HG03558 (cell line): ENCODE results near the gene WTAP.

ENCODE experiments used
- ATAC-seq: cut with Tn5 transposase; IDR thresholded peaks from one replicate; pipeline ENCODE4 v1.9.1; 2021; ENCODE audit warnings: moderate number of reproducible peaks; ENCODE audit not compliant: unreplicated experiment; ENCODE audit errors: extremely low read depth

The WTAP gene

DNA sequence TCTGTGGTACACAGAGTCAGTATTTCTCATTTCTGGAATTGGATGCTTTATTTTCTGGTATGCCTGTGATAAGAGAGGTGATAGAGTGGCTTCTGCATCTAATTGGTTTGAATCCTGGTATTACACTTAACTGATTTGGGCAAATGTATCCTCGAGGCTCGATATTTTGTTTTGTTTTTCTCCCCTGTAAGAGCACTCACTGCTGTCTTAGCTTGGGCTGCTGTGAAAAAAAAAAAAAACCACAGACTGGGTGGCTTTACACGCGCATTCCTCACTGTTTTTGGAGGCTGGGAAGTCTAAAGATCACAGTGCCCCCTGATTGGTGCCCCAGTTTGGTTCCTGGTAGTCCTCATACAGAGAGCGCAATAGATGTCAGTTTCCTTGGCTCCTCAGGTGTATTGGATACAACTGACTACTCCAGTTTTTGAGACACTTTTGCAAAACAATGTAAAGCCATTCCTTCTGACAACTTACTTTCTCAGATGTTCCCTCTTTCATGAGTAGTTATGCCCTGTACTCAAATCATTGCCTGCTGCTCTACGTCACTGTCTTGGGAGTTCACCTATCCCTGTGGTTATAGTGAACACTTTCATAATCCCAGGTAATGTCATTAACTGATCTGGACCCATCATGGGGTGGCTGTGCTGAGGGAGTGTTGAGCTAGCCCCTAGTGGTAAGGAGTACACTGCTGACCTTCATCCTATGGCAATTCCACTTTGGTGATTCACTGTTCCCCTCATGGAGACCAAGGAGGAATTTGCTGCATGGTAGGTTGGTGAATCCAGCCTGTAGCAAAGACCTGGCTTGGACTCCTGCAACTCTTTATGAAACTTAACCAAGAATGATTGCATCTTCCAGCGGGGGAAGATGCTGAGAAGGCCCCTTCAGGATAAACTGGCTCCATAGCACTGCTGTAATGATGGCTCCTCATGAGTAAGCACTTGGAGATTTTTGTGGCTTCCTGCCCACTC, 31.0 kb downstream of the WTAP start:
- no peak for ATAC-seq

DNA sequence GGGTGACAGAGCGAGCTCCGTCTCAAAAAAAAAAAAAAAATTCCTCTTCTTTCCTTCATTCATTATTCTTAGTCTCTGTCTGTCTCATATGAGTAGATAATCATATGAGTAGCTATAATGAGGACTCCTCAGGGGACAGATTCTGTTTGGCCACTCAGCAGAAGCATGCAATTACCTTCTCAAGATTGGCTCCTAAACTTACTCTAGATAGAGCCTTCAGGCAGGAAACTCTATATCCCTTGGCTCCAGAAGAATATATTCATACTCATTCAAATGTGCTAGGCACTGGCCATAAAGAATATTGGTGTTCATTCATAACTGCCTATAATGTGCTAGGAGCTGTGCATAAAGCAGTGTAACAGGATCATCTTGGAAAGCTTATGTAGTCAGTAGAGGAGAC, 32.3 kb downstream of the WTAP start:
- ATAC-seq: no peak

DNA sequence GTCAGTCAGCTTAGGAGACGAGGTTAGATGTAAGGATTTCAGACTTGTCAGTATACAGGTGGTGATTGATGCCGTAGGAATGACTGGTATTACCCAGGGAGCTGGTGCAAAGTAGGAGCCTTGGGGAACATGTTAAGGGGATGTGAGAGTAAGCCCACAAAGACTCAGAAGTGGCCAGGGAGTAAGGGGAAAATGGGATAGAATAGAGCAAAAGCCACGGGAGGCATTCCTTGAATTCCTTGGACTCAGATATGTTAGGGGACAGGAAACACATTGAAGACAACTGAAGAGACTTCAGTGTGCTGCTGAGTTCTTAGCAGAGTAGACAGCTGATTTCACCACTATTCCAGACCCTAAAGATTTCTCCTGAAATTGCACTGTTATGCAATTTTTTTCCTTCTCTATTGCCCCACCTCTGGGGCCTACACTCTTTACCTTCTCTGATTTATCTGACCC, 33.3 kb downstream of the WTAP start:
- ATAC-seq: no peak

DNA sequence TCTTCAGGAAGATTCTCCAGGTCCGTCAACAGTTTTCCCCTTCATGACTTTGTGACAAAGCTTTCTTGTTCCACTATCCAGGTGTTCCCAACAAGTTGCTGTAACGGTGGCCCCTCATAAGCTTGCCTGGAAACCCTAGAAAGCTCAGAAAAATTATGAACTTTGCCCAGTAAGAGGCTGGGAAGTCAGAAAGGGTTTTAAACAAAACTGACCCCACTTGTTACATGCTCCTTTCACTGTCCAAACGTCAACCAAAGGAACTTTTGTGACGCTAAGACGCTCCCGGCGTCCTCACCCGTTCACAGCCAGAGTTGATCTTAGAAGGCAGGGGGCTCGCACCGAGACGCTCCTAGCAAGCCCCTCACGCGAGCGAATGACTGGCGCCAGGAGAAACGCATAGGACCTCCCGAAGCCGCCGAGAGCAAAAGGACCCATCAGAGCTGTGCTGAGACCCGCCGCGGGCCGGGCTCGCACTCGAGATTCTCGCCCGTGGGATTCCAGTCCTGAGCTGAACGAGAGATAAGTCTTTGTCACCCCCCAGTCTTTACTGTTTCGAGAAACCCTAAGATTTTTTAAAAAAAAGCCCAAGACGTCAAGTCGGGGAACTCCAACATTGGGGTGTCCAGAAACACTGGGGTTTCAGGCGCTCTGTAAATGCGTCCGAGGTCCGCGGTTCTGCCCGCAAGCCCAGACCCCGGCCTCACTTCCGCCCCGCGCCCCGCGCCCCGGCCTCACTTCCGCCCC, 34.0 kb downstream of the WTAP start:
- ATAC-seq: no peak

DNA sequence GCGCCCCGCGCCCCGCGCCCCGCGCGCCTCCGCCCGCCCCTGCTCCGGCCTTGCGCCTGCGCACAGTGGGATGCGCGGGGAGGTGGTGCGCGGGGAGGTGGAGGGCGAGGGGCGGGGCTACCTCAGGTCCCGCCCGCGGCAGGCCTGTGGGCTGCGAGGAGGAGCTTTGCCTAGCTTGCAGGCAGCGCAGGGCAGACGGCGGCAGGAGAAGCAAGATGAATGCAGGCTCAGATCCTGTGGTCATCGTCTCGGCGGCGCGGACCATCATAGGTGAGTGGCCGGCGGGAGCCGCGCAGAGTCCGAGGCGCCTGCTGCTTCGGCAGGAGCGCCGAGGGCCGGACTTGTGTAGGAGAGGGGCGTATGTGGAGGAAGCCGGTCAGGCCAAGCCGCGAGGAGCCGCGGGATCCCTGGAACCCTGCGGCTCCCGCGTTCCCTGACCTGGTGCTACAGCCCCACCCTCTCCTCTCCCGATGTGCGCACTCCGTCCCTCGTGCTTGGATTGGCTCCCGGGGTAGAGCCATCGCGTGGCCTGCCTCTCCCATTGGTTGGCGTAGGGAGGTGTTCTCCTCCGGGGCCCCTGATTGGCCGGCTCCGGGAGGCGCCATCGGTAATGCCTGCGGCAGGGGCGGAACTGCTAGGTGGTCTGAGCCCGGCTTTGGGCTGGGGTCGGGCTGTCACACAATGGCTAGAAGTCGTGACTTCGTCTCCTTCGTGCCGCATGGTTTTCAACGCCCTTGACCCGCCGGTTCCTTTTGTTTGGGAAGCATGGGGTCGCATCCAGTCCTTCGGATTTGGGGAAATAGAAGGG, 34.8 kb downstream of the WTAP start, which contains the start of gene ACAT2:
ACAT2 (plus strand) TSS at position 173 of the 808 bp plus-strand sequence; CDS start at position 216, 43 bp downstream.
- ATAC-seq: peak; percentile 95

DNA sequence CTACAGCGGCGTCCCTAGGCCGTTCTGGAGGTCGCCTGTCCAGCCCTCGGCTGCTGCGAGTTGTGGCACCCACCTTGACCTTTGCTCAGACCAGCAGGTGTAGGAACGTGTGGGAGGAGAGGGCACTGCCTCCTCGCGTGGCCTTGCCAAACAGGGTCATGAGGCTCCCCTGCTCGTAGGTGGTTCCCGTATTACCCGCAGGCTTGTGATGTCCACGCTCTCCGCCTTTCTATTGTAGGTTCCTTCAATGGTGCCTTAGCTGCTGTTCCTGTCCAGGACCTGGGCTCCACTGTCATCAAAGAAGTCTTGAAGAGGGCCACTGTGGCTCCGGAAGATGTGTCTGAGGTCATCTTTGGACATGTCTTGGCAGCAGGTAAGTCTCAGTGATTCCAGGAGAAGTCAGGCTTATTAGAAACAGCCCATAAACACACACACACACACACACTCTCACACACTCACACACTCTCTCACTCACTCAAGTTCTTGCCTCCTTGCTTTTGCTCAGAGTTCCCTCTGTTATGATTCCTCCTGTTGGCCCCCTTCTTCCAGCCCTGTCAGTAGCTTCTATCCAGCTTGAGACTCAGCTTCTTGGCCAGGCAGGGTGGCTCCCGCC, 35.5 kb downstream of the WTAP start:
- ATAC-seq: no peak

DNA sequence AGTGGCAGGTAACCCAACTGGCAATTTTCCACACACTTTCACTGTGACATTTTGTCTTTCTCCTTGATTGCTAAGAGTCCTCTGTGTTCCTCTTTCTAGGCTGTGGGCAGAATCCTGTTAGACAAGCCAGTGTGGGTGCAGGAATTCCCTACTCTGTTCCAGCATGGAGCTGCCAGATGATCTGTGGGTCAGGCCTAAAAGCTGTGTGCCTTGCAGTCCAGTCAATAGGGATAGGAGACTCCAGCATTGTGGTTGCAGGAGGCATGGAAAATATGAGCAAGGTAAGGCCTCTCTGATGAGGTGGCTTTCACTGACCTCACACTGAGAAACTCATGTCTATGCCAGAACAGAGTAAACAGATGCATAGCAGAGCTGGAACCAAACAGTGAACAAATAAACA, 39.6 kb downstream of the WTAP start:
- no peak for ATAC-seq

DNA sequence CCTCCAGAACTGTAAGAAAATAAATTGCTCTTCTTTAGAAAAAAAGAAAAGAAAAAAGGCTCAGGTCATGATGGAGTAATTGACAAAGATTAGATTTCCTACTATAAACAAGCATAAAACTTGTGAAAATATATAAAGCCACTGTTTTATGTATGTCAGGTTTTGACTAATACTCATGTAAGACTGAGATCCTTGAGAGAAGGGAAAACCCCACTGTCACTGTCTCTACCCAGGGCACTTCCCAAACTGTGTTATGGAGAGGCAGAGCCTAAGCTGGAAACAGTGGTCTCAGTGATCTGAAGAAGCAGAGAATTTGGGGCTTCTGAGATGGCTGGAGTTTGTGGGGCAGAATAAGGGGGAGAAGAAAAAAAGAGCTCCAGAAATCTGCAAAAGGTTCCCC, 42.2 kb downstream of the WTAP start:
- ATAC-seq: no peak

DNA sequence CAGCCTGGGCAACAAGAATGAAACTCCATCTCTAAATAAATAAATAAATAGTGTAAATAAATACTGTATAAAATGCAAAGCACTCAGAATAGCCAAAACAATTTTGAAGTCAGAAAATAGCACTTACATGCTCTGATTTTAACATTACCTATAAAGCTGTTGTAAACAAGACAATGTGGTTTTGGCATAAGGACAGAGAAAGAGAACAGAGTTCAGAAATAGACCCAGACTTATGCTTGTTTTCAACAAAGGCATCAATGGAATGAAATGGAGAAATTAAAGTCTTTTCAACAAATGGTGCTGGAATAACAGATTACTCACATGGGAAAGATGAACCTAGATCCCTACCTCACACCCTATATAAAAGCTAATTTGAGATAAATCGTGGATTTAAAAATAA, 44.9 kb downstream of the WTAP start:
- no peak for ATAC-seq

DNA sequence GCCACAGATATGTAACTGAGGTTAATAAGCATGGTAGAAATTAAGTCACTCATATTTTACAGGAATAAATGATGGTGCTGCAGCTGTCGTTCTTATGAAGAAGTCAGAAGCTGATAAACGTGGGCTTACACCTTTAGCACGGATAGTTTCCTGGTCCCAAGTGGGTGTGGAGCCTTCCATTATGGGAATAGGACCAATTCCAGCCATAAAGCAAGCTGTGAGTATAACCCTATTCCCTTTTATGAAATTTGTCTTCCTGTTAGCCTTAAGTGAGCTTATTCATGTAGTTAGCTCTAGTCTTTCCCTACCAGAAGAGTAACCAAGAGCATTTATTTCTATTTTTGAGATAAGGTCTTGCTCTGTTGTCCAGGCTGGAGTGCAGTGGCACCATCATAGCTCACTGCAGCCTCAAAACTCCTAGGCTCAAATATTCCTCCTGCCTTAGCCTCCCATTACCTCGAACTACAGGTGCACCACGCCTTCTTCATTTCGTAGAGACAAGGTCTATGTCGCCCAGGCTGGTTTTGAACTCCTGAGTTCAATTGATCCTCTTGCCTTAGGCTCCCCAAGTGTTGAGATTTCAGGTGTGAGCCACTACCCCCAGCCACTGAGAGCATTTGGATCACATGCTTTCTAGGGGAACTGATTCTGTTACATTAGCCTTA, 50.1 kb downstream of the WTAP start:
- ATAC-seq: no peak

DNA sequence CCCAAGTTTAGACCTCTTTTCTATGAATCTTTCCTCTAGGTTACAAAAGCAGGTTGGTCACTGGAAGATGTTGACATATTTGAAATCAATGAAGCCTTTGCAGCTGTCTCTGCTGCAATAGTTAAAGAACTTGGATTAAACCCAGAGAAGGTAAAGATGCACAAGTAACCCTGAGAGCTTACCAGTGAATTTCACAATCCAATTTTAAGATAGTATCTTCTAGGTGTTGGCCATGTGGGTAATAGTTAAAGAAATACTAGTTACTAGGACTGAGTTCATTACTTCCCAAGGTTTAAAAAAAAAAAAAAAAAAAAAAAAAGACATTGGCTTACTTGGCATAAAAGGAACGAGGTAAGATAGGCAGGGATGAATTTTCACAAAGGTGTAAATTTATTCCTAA, 50.8 kb downstream of the WTAP start:
- no peak for ATAC-seq

DNA sequence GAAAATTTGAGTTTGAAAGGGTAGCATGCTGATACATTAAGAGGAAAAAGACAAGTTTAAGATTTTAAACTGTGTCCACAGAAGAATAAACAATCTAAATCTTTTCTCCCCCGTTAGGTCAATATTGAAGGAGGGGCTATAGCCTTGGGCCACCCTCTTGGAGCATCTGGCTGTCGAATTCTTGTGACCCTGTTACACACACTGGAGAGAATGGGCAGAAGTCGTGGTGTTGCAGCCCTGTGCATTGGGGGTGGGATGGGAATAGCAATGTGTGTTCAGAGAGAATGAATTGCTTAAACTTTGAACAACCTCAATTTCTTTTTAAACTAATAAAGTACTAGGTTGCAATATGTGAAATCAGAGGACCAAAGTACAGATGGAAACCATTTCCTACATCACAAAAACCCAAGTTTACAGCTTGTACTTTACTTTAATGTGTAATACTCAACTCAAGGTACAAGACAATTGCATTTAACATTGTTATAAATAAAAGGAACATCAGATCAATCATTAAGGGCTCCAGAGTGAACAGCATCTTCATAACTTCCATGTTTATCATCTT, 51.3 kb downstream of the WTAP start:
- ATAC-seq: no peak

DNA sequence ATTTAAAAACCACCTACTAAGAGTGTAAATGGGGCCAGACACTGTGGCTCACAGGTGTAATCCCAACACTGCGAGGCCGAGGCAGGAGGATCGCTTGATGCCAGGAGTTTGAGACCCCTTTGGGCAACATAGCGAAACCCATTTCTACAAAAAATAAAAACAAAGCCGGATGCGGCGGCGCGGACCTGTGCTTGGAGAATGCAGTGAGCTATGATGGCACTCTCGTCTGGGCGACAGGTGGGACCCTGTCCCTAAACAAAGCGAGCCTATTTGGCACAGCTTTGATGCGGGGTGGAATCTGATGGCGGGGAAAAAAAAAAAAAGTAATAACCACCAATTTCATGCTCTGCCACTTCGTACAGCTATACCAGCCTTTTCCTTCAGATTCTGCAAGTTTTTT, 61.0 kb downstream of the WTAP start:
- ATAC-seq: no peak

DNA sequence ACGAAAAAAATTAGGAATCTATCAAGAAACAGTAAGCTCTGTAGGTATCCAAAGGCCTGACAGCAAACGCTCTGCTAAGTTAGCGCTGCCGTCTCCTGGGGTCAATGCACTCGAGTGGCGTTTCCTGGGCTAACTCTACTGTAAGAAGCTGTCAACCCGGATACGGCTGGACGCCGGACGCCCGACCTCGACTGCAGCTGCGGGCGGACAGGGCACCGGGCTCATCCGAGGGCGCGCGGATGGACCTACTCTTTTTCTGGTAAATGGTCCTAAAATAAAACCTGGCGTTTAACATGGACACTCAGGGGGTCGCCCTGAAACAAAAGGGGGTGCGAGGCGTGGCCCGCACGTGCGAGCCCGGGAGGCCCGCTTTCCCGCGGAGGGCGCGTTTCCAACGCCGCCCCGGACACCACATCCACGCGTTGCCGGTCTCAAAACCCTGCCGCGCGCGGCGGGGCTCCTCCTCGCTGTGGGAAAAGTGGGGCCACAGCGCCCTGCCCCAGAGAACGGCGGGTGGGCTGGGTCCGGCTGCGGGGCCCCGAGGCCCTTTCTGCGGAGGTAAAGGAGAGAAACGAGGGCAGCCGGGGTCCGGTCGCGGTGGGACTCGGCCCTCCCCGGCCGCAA, 61.6 kb downstream of the WTAP start:
- ATAC-seq: no peak

DNA sequence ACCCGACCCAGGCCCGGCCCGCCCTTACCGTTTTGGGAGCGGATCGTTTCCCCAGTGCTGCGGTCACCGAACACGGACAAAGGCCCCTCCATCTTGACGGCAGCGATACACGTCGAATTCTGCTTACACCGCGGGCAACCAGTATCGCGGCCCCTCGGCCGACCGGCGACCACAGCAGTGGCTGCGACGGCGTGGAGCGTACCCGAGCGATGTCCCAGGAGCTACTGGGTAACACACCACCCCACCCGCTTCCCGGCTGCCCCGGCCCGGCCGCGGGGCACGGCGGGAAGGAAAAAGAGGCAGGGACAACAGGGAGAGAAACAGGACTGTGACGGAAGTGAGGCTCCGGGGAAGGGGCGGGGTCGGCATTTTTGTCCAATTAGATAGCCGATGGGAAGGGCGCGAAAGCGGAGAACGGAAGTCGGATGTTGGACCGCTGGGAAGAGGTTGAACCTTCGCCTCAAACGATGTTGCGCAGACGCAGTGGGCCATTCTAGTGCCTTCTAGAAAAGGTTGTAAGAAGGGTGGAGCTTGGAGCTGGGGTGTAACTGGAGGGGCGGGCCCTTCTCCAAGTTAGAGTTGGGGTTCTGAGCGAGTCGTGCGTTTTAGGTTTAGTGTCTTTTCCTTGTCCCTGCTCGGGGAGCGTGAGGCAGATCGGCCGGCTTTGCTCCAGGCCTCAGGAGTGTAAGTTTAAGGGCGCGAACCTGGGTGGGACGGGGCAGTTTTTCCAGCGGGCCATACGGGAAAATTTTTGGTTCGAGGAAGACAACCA, 62.3 kb downstream of the WTAP start, which contains the start of gene TCP1:
TCP1 (minus strand) TSS at position 226 of the 772 bp plus-strand sequence; CDS start at position 92, 134 bp downstream.
- ATAC-seq: peak; percentile 44

DNA sequence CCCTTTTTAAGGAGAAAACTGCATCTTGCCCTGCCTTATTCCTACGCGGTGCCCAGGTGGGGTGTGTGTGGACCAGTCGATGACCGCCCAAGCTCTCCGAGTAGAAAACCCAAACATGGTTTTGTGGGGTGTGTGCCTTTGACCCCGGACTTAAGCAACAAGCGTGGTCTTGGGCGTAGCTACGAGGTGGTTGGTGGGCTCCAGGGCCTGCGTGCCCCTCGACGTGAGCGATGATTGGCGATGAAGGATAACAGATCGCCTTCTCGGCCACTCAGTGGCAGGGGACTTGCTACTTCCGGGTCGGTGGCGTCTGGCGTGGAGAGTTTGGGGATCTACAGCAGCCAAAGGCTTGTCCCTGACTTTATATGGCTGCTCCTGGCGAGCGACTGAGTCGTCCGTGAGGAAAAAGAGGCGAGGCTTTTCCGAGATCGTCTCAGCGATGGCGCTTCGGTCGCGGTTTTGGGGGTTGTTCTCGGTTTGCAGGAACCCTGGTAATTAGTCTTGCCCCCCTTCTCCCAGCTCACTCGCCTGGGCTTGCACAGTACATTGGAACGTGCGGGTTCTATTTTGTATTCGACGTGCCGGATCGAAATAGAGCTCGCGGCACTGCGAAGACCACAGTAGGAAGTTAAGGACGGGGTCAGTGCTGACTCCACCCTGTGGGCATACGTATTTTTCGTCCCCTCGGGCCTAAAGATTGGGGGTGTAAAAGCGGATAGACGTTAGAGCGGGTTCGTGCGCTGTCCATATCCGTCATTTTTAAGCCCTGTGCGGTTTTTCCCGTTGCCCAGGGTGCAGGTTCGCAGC, 63.0 kb downstream of the WTAP start, which contains the start of gene MRPL18:
MRPL18 (plus strand) TSS at position 319 of the 807 bp plus-strand sequence; CDS start at position 440, 121 bp downstream.
- ATAC-seq: peak; percentile 80
